ENCODE data around the gene PACSIN3.
"Not testable (repeated sequence)": the region's sequence is repeated elsewhere in the genome, so short reads cannot be mapped to it uniquely, and the experiment has no call there.

The PACSIN3 gene

GRCh38 chr11:47186076-47186699 lies at the start of gene PACSIN3:
PACSIN3 (minus strand) TSS chr11:47186434; CDS start chr11:47182727, 3,707 bp downstream.
- DNase-seq, result peak in 11 of 56 donors; percentile 14 to 60 (median 35)

- no peak for DNase-seq
These were observed 48.9 kb upstream of the PACSIN3 start for GRCh38 chr11:47235163-47235562.

GRCh38 chr11:47234669-47235100 lies 48.5 kb upstream of the PACSIN3 start:
- DNase-seq, result no peak

GRCh38 chr11:47233989-47234668 lies 47.9 kb upstream of the PACSIN3 start:
- DNase-seq, result peak in 2 of 56 donors; percentile 26 to 36

- DNase-seq, result no peak
These were observed 46.8 kb upstream of the PACSIN3 start for GRCh38 chr11:47233051-47233450.

GRCh38 chr11:47229161-47229560 lies 42.9 kb upstream of the PACSIN3 start:
- DNase-seq, result no peak

- no peak for DNase-seq
These were observed 39.5 kb upstream of the PACSIN3 start for GRCh38 chr11:47225552-47226400.

GRCh38 chr11:47222696-47223095 lies 36.5 kb upstream of the PACSIN3 start:
- no peak for DNase-seq

- no peak for DNase-seq
These were observed 34.2 kb upstream of the PACSIN3 start for GRCh38 chr11:47220401-47220821.

GRCh38 chr11:47216121-47216798 lies 30.0 kb upstream of the PACSIN3 start:
- DNase-seq, result peak in 7 of 56 donors; percentile 3 to 53 (median 25)

- no peak for DNase-seq
These were observed 29.2 kb upstream of the PACSIN3 start for GRCh38 chr11:47215366-47215910.

GRCh38 chr11:47213950-47214565 lies 27.8 kb upstream of the PACSIN3 start:
- DNase-seq, result peak; percentile 15 to 97 (median 89)

GRCh38 chr11:47212938-47213337 lies 26.7 kb upstream of the PACSIN3 start:
- DNase-seq, result no peak

GRCh38 chr11:47208628-47209027 lies 22.4 kb upstream of the PACSIN3 start:
- DNase-seq, result no peak

- DNase-seq, result not testable (repeated sequence)
These were observed 21.8 kb upstream of the PACSIN3 start for GRCh38 chr11:47208008-47208552.

GRCh38 chr11:47207459-47207858 lies 21.2 kb upstream of the PACSIN3 start:
- no peak for DNase-seq

- DNase-seq, result not testable (repeated sequence)
These were observed 20.3 kb upstream of the PACSIN3 start for GRCh38 chr11:47206577-47206976.

- DNase-seq, result peak in 1 of 56 donors; percentile 14
These were observed 18.4 kb upstream of the PACSIN3 start for GRCh38 chr11:47204637-47204989.

GRCh38 chr11:47202576-47202975 lies 16.3 kb upstream of the PACSIN3 start:
- DNase-seq, result no peak

GRCh38 chr11:47201015-47201414 lies 14.8 kb upstream of the PACSIN3 start:
- no peak for DNase-seq

Data from amygdala (tissue), 56 donors.